Fibroblast of skin of left quadriceps (primary cell): ENCODE results near the gene SYTL3.
"Not testable (repeated sequence)": the region's sequence is repeated elsewhere in the genome, so short reads cannot be mapped to it uniquely, and the experiment has no call there.

Experiments
- DNase-seq, 2 experiments: peaks; one replicate each; pipeline ENCODE4 v3.0.0-alpha.2; 2013; ENCODE audit warnings: low read depth in 2 of 2

The SYTL3 gene

DNA sequence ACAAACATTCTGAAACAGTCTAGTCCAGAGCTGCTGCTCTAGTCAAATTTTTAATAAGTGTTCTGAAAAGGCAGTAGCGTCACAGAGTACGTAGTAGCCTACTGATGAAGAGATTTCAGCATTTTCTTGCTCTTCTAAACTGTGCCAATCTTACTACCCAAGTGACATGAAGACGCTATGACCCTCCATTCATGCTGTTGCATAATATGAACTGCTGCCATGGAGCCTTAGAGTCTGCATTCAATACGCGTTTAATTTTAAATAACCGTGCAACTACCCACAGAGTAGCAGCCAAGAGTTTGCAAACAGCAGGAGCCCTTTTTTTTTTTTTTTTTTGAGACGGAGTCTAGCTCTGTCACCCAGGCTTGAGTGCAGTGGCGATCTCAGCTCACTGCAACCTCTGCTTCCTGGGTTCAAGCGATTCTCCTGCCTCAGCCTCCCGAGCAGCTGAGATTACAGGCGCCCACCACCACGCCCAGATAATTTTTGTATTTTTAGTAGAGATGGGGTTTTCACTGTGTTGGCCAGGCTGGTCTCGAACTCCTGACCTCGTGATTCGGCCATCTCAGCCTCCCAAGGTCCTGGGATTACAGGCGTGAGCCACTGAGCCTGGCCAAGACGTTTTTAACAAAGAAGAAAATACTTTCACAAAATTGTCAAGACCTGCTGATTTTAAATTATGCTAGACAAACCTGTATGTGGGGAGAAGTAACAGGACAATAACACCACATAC, 125.0 kb downstream of the SYTL3 start:
- no peak for DNase-seq

DNA sequence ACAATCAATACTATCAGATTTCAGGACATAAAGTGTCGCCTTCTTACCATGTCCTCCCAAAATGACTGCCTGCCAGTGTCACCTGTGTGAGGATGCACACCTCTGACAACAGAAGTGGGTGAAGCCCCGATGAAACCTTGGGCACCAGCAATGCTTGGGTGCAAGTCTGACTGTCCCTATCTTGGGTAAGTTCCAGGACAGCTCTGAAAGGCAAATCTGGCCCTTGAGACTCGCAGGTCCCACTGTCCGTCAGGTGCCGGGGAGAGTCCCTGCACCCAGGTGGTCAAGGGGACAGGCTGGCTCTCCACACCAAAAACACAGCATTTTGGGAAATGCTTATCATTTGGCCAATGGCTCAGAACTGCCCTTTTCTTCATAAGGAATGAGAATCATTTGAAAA, 126.0 kb downstream of the SYTL3 start:
- DNase-seq = no peak

DNA sequence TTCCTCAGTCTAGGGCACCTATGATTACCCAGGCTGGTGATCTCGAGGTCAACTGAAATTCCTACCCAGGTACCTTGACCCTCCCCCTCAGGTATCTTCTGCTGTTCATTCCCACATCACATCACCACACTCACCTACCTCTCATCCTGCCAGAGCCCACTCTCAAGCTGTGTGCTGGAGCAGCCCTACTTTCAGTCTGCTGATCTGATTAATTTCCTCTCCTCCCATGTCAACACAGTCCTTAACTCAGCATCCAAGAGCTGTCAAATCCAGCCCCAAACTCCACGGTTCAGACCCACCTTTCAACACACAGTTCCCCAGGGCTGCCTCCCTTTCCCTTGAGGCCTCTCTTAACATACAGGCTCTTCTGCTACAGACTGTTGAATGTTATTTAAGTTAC, 126.9 kb downstream of the SYTL3 start:
- no peak for DNase-seq

DNA sequence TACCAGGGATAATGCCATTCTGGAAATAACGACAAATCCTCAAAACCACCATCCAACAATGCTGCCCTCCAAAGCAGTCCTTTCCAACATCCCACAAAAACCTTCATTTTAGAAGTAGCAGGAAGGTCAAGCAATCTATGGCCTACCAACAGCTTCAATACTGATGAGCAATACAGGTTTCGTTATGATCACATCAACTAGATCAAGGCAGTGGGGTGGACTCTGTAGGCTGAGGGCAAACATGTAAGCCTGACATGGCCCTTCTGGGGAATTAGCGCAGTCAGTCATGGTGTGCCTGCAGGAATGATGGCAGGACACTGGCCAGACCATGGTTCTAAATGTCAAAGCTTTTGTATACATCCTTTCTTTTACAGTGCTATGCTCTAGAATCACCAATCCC, 127.7 kb downstream of the SYTL3 start:
- no peak for DNase-seq

DNA sequence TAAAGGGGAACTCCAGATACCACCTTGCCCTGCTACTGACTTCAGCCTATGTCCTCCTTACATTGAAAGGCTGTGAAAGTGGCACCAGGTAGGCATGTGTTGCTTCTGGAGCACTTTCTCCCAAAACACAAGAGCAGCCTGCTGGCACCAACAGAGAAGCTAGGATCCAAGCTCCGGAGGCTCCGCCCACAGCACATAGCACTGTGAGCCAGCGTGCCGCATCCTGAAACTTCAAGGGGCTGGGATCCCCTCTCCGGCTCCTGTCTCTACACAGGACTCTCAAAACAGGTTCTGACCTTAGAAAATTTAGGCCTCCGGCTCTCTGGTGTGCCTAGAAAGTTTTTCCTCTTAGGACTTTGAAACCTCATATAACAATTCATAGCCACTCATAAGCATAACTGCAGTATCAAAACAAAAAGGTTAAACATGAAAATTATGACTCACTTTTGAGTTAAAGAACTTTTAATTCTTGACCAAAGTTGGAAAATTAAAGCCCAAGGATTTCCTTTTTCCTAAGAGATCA, 128.2 kb downstream of the SYTL3 start:
- no peak for DNase-seq

DNA sequence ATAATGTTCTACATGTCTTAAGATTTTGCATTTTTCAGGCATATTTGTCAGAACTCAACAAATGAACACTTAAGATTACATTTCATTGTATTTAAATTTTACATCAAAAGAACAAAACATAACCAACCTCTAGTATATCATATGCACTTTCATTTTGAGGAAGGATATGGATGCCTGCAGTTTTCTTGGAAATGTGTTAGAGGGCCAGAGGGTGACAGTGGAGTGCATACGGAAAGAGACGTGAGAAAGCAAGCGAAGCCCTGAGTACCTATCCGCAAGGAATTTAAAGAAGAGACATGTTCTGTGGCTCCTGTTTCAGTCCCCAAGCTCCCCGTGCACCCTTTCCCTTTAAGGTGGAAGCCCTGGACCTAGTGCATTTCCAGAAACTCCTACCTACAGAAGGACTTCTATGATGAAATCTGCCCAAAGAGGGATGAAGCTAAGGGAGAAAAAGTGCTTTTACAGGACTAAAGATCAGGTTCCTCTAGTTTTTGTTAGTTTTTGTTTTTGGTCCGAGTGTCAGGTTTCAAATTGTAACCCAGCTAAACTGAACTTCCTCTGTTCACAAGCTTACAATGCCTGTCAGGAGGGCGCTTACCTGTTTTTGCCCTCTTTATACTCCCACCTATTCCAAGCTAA, 130.5 kb downstream of the SYTL3 start:
- DNase-seq = no peak

DNA sequence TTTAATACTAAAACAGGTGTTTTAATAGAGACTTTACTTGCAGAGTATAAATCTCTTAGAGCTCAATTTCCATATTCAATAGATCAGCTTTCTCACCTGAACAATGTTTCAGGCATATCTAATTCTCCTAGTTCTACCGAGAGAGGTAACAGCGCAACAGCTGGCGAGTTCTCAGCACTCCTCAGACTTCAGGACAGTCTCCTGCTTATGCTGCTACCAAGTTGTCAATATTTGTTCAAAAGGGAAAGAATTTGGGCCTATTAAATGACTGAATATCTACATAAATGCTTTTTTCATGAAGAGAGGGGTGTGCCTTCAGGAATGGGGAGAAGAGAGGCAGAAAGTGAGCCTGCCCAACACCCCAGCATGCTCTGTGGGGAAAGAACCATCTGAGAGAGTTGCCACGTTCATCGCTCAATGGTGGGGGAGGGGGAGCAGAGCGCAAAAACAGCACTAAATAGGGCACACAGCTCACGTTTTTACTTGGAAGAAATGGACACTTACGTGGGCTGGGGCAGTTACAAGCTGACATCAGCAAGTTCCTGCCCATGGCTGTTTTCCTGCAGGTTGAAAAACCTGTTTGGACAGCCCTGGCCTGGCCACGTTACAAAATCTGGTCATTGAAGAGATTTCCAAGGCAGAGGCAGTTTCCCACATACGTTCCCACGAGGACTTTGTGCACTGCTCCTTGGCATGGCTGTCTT, 131.3 kb downstream of the SYTL3 start:
- no peak for DNase-seq

DNA sequence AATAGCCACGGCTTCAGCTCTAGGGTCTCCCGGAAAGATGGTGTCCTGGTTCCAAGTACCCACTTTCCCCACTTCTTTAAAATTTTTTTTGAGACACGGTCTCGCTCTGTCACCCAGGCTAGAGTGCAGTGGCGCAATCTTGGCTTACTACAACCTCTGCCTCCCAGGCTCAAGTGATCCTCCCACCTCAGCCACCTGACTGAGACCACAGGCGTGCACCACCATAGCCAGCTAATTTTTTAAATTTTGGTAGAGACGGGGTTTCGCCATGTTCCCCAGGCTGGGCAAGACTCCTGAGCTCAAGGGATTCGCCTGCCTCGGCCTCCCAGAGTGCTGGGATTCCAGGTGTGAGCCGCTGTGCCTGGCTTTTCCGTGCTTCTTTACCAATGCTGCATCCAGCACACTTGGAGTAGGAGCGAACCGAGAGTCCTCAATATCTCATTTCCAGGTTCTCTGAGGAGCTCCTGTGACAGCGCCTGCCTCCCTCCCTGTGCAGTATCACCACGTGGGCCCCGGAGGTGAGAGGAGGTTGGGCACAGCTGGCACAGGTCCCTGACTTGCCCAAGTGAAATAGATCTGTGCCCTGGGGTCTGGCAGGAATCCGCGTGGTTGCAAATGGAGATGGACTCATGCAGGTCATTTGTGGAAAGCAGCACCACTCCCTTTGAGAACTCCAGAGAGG, 132.0 kb downstream of the SYTL3 start:
- DNase-seq = no peak

DNA sequence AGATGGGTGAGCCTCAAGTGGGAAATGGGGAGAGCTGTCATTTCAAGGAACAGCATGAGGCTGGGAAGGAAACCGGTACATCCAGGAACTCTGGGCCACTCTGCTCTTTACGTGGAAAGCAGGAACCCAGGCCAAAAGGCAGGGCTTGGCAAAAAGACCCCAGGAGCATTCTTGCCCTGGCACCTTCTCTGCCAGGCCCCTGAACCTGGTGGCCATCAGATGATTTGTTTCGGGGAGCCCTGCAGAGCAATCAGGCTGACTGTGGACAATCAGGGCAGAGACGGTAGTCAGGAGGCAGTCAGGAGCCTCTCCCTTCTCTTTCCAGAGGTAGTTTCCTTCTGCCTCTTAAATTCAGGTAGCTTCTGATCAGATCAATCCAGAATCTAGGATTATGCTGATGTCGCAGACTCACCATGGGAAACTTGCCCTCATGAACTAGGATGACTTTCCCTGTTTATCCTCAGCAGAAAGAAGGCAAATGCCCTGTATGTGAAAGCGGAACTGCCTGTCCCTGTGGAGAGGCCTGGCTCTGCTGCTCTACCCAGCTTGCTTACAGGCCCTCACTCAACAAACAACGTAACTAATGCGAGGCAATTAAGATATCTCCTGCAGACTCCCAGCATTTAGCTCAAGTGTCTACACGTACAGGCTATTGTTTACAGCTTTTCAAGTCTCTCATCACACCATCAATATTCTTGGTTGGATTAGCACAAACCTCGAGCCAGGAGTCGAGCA, 132.7 kb downstream of the SYTL3 start:
- no peak for DNase-seq

DNA sequence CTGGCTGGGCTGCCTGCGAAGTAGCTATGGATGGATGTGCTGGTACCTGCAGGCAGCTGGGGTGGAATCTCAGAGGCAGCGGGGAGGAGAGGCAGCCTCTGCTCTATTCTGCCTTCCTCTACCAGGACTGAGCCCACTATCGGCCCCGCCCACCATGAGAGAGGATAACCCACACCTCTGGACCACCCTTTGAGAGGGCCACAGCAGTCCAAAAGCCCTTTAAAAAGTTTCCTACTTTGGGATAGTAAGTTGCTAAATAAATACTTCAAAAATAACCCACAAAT, 133.3 kb downstream of the SYTL3 start:
- DNase-seq = no peak

DNA sequence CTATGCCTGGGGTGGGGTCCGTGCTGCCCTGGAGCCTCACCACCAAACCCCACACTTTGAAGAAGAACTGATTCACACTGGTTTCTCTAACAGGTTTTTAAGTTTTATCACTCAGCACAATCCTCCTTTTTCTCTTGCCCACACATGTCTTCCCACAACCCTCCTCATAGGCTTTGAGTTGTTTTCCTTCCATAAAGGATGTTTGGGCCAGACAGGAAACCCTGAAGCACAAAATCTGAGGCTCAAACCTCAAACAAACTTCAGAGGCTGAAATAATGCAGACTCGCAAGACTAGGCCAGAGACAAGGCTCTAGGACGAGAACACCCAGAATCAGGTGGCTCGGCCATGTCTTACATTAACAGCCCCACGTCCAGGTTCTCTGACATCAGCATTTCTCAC, 134.0 kb downstream of the SYTL3 start:
- no peak for DNase-seq

DNA sequence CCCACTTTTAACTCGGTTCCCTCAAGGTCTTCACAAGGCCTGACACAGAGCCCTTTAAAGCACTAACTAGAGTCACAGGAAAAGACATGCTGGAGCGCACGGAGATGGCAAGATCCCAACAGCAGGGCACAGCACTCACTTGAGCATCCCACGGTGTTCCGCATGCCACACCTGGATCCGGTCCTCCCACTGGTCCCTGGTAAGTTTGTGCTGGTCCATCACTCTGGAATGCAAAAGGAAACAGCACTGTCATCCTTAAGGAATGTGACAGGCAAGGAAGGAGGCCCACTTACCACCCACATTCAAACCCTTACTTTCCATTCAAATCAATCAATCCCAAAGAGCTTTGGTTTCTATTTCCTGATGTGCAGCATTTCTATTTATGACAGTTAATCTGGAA, 134.7 kb downstream of the SYTL3 start:
- no peak for DNase-seq

DNA sequence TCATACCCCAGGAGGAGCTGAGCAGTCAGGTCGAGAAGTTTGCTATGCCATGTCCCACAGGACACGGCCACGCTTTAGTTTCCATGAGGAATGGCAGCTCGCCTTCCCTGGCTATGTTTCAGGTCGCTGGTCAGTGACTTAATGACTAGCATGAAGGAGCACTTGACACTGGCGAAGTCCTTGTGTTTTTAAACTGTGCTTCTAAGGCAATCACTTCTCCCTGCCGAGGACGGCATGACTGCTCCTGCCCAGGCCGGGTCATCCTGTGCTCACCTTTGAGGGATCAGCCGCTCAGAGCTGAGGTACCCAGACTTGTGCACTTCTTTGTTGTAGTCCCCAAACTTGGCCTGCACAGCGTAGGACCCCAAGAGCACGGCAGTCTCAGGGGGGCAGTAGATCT, 135.2 kb downstream of the SYTL3 start:
- DNase-seq = no peak

DNA sequence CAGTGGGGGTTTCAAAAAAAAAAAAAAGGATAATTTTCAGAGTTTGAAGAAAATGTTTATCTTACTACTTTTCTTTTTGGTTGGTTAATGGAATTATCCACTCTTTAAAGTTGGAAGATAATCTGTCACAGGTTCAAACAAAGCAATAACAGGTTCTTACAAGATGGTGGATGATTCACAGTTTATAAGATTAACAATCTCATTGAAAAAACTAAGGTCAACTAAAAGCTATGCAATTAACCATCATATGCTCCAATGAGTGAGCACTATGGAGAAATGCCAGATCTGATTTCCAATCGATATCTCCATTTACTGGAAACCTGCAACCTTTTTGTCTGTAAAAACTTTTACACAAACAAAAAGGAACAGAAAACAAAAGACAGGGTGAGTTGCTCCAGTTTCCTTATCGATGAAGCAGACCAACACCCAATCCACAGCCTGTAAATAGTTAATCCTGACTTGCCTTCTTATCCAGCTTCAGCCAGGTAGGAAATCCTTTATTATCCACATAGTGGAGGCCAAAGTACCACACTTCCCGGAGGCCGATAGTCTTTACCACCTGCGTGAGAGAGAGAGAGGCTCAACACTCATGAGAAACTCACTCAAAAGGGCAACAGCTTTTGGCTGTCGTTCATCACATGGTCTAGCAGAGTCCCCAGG, 136.9 kb downstream of the SYTL3 start:
- no peak for DNase-seq

DNA sequence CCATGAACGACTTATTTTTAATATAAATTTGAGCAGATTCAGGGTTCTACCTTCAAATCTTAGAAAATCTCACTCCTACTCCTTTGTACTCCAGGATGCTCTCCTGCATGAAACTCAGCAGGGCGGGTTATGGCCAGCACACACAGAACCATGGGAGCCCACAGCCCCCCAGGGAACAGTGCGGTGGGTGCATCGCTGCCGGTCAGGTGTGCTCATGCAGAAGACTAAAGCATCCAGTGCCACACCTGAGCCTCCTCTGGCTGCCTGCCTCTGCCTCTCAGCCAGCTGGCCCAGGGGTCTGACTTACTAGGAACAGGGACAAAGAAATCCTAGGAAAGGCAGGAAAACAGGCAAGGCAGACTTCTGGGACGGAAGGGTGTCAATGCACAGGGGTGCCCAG, 137.5 kb downstream of the SYTL3 start:
- DNase-seq = no peak

DNA sequence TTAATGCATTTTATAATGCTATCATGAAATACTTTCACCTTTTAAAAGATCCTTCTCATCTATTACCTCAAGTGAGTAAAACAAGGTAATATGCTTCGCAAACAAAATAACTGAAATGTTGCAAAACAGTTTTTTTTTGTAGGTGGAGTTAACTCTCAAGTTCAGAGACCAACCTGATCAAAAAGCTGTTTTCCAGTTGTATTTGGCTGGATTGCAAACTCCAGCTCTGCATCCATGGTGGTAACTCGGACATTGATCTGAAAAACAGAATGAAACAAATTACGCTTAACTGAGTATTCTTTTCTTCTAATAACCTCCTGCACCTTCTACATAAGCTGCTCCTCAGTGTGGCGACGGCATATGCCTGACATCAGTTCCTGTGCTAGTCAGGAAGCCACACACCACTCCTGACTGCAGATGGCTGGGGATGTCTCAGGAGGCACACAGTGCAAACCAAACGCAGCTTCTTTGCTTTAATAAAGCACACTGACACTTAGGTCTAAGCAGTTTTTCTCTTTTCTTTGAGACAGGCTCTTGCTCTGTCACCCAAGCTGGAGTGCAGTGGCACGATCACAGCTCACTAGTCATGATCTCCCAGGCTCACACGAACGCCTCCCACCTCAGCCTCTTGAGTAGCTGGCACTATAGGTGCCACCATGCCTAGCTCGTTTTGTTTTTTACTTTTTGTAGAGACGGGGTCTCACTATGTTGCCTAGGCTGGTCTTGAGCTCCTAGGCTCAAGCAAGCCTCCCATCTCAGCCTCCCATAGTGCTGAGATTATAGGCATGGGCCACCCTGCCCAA, 139.5 kb downstream of the SYTL3 start:
- no peak for DNase-seq

DNA sequence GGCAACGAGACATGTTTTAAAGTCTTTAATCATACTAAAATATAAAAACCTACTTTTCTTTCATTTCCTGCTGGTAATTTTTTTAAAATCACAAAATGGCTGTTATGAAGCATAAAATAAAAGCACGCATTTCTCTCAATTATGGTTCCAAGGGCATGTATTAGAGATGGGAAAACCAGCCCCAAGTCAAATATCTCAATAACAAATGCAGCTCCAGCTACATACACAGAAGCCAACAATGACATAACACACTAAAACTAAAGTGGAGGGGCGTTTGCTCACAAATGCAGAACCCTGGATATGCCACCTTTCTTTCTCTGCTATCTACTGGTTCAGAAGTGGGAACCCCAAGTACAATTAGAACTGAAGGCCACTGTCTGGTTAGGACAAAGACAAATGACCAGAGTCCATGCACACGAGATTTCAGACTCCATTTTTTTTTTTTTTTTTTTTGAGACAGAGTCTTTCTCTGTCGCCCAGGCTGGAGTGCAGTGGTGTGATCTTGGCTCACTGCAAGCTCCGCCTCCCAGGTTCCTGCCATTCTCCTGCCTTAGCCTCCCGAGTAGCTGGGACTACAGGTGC, 141.5 kb downstream of the SYTL3 start:
- DNase-seq = no peak

DNA sequence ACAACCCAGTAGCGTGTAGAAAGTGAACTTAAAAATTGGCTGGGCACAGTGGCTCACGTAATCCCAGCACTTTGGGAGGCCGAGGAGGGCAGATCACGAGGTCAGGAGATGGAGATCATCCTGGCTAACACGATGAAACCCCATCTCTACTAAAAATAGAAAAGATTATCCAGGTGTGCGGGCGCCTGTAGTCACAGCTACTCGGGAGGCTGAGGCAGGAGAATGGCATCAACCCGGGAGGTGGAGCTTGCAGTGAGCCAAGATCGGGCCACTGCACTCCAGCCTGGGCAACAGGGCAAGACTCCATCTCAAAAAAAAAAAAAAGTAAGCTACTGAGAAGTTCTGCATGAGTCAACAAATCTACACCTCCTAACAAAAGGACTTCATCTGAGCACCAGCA, 142.7 kb downstream of the SYTL3 start:
- DNase-seq = not testable (repeated sequence)

DNA sequence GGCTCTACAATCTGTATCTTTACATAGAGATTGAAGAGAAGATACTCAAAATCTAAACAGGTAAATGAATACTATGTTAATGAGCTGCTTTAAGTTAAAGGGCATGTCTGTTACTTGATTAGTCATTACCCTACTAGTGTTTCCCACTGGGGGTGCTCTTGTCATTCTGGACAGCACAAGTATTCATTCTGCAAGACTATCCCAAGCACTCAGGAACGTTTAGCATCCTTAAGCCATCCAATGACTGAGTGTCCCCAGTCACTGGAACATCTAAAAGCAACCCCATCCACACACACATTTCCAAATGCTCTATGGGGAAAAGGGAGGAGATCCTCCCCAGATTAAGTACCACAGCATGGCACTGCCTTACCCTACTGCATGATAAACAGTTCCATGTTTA, 143.6 kb downstream of the SYTL3 start:
- DNase-seq = no peak

DNA sequence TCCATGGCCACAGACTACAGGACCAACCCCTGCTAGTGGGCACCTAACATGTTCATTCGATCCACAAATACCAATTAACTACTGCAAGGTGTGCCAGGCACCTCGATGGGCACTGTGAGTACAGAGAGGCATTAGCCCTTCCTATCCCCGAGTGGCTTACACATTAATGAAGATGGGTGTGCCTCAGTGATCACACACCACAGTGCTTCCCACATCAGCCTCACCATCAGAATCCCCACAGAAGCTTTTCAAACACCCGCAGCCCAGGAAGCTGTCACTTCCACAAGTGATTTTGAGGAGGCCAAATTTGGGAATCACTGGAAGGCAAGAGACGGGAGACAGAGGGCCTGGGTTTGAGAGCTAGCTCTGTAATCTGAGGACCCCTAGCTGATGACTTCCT, 145.7 kb downstream of the SYTL3 start:
- no peak for DNase-seq
